DOHH2 (cell line): Measurements from ENCODE around the gene MAGEF1.
"Not testable (repeated sequence)": the region's sequence is repeated elsewhere in the genome, so short reads cannot be mapped to it uniquely, and the experiment has no call there.

ENCODE experiments used
- EZH2phosphoT487 ChIP-seq: fragments of 200-600 bp; sonication (generic); IDR thresholded peaks from 2 replicates; pipeline ENCODE4 v1.6.1; 2017; ENCODE audit warnings: borderline replicate concordance, mild to moderate bottlenecking, antibody characterized with exemption, low read length, moderate library complexity, mixed read lengths
- TF ChIP-seq, protein P1 (sequence below): fragments of 200-600 bp; sonication (generic); IDR thresholded peaks from one replicate; pipeline ENCODE4 v1.5.1; 2014; ENCODE audit warnings: antibody characterized with exemption, mild to moderate bottlenecking, low read depth, low read length; ENCODE audit not compliant: poor library complexity, severe bottlenecking

- TF ChIP-seq, protein P1, sequence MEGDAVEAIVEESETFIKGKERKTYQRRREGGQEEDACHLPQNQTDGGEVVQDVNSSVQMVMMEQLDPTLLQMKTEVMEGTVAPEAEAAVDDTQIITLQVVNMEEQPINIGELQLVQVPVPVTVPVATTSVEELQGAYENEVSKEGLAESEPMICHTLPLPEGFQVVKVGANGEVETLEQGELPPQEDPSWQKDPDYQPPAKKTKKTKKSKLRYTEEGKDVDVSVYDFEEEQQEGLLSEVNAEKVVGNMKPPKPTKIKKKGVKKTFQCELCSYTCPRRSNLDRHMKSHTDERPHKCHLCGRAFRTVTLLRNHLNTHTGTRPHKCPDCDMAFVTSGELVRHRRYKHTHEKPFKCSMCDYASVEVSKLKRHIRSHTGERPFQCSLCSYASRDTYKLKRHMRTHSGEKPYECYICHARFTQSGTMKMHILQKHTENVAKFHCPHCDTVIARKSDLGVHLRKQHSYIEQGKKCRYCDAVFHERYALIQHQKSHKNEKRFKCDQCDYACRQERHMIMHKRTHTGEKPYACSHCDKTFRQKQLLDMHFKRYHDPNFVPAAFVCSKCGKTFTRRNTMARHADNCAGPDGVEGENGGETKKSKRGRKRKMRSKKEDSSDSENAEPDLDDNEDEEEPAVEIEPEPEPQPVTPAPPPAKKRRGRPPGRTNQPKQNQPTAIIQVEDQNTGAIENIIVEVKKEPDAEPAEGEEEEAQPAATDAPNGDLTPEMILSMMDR: not testable (repeated sequence)
- TF ChIP-seq EZH2phosphoT487: not testable (repeated sequence)
Observed at GRCh38 chr3:184729154-184729553, 17.3 kb upstream of the MAGEF1 start.
